HG03457 (cell line): ENCODE data around the gene DET1.
A peak's percentile ranks its signal among the peaks of the same experiment; 100 is the strongest.

ENCODE experiments used
- ATAC-seq: cut with Tn5 transposase; IDR thresholded peaks from one replicate; pipeline ENCODE4 v1.9.1; 2021; ENCODE audit warnings: moderate number of reproducible peaks; ENCODE audit not compliant: unreplicated experiment

Gene DET1

GRCh38 chr15:88467935-88468528 lies 78.4 kb downstream of the DET1 start:
- peak; percentile 4 for ATAC-seq

- peak; percentile 75 for ATAC-seq
Observed at GRCh38 chr15:88467073-88467934, 79.2 kb downstream of the DET1 start, which contains the start of the genes MRPL46 and MRPS11. Gene MRPL46, minus strand, starts transcription at chr15:88467388. Its CDS starts 11 bp downstream, at chr15:88467377. Gene MRPS11, plus strand, starts transcription at chr15:88467708. Its CDS starts 10 bp downstream, at chr15:88467718.

- no peak for ATAC-seq
Observed at GRCh38 chr15:88465633-88466224, 80.8 kb downstream of the DET1 start.

GRCh38 chr15:88463870-88464532 lies 82.5 kb downstream of the DET1 start:
- ATAC-seq: no peak
